ENCODE results near the gene CFAP61.

- TF ChIP-seq CTCF (IDR thresholded peaks at IDR 0.05) (no peak), POLR2AphosphoS5 (IDR thresholded peaks at IDR 0.05) (no peak), POLR2A (IDR thresholded peaks at IDR 0.05; ENCODE audit: low read depth) (no peak)
Measured at GRCh38 chr20:20338133-20338730, 285.9 kb downstream of the CFAP61 start.
